ENCODE data around the gene TMEM101.

The TMEM101 gene

DNA sequence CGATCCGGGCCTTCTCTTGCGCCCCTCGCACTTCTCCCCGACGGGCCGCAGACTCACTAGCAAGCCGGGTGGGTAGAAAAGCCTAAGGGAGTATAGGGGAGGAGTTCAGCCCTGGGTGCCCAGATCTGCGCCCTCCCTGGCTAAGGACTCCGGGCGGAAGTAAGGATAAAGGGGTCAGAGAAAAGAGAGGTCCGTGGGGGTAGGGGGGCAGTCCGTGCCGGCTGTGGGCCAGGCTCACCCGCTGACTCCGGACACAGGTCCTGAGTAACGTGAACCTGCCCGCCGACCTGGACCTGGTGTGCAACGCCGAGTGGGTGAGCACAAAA lies 8.5 kb downstream of the TMEM101 start:
- peak overlapping the region; percentile 96 for H3K4me2 ChIP-seq (ENCODE audit: low read length)
- H3K27ac ChIP-seq (ENCODE audit: low read depth, low read length) = no peak overlapping the region

DNA sequence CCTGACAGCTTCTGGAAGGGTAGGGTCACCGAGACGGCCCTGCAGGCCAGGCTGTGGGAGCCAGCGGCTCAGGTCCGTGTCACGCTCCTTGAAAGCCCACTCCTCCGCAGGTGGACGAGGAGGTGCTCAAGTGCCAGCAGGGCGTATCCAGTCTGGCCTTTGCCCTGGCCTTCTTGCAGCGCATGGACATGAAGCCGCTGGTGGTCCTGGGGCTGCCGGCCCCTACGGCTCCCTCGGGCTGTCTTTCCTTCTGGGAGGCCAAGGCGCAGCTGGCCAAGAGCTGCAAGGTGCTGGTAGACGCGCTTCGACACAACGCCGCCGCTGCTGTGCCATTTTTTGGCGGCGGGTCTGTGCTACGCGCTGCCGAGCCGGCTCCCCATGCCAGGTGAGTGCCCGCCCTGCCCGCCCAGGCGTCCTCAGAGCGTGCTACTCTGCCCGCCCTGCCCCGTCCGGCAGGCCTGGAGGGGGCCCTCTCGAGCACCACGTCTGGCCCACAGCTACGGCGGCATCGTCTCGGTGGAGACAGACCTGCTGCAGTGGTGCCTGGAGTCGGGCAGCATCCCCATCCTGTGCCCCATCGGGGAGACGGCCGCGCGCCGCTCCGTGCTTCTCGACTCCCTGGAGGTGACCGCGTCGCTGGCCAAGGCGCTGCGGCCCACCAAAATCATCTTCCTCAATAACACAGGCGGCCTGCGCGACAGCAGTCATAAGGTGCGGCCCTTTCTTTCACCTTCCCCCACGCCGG lies 9.1 kb downstream of the TMEM101 start:
- no peak overlapping the region; the same call in 1 of the 2 replicates for H3K4me3 ChIP-seq (ENCODE audit: low read length)

More for the DNA sequence above, 8.5 kb downstream of the TMEM101 start:
- Histone ChIP-seq H3K4me1 (ENCODE audit: control insufficient read depth, low read length) (peaks cover 26% of the 10 kb centered on the region), H3K79me2 (ENCODE audit: control insufficient read depth, low read length) (no peaks in the 10 kb centered on the region), H4K20me1 (ENCODE audit: control insufficient read depth, insufficient read depth, low read depth, low read length) (no peaks in the 10 kb centered on the region), H3F3A (ENCODE audit: control insufficient read depth, insufficient read depth) (no peaks in the 10 kb centered on the region), H3K9me3 (ENCODE audit: control insufficient read depth, insufficient read depth, low read length) (no peaks in the 10 kb centered on the region), H3K36me3 (ENCODE audit: control insufficient read depth, low read length) (no peaks in the 10 kb centered on the region; the same call in 1 of the 2 replicates), H3K9me2 (replicated peaks; ENCODE audit: control insufficient read depth, low read length) (no peaks in the 10 kb centered on the region), H3K27me3 (ENCODE audit: control insufficient read depth, low read length) (peaks cover 35% of the 10 kb centered on the region), H3K4me3 (ENCODE audit: low read length) (peak overlapping the region; percentile 78)
- TF ChIP-seq EZH2phosphoT487 (IDR thresholded peaks at IDR 0.05; ENCODE audit: borderline replicate concordance, low read length) = peak; percentile 54; the same call in 1 of the 2 replicates
- TF ChIP-seq, protein P1, sequence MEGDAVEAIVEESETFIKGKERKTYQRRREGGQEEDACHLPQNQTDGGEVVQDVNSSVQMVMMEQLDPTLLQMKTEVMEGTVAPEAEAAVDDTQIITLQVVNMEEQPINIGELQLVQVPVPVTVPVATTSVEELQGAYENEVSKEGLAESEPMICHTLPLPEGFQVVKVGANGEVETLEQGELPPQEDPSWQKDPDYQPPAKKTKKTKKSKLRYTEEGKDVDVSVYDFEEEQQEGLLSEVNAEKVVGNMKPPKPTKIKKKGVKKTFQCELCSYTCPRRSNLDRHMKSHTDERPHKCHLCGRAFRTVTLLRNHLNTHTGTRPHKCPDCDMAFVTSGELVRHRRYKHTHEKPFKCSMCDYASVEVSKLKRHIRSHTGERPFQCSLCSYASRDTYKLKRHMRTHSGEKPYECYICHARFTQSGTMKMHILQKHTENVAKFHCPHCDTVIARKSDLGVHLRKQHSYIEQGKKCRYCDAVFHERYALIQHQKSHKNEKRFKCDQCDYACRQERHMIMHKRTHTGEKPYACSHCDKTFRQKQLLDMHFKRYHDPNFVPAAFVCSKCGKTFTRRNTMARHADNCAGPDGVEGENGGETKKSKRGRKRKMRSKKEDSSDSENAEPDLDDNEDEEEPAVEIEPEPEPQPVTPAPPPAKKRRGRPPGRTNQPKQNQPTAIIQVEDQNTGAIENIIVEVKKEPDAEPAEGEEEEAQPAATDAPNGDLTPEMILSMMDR (IDR thresholded peaks at IDR 0.05; ENCODE audit: low read depth, low read length, poor library complexity, severe bottlenecking) = no peak

DNA sequence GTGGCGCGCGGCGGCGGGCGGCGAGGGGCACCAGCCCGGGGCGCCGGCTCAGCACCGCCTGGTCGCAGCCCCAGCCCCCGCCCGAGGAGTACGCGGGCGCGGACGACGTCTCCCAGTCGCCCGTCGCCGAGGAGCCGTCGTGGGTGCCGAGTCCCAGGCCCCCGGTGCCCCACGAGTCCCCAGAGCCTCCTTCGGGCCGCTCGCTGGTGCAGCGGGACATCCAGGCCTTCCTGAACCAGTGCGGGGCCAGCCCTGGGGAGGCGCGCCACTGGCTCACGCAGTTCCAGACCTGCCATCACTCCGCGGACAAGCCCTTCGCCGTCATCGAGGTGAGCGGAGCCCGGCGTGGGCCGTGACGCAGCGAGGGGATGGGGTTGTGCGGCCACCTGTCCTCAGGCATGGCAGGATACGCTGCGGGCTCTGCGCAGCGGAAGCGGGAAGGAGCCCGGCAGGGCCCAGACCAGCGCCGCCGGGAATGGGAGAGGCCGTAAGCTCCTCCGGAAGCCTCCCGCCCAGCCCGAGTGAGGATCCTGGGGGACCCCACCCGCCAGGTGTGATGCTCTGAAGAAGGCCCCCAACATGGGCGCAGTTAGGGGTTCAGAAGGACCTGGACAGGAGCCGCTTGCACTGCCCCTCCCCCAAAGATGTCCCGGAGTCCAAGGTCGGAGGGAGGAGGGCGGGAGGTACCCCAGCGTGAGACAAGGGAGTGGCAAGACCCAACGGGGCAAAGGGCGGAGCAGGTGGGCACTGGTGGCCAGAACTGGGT lies 9.8 kb downstream of the TMEM101 start:
- no peak overlapping the region for H3K27ac ChIP-seq (ENCODE audit: low read depth, low read length)
- H3K4me1 ChIP-seq (ENCODE audit: control insufficient read depth, low read length) = peaks cover 26% of the 10 kb centered on the region
- no peak overlapping the region for H3K4me2 ChIP-seq (ENCODE audit: low read length)
- H3K27me3 ChIP-seq (ENCODE audit: control insufficient read depth, low read length) = peaks cover 38% of the 10 kb centered on the region
- no peaks in the 10 kb centered on the region for H4K20me1 ChIP-seq (ENCODE audit: control insufficient read depth, insufficient read depth, low read depth, low read length)
- no peaks in the 10 kb centered on the region for H3K36me3 ChIP-seq (ENCODE audit: control insufficient read depth, low read length)
- no peaks in the 10 kb centered on the region for H3K9me3 ChIP-seq (ENCODE audit: control insufficient read depth, insufficient read depth, low read length)
- no peak for TF ChIP-seq EZH2phosphoT487 (IDR thresholded peaks at IDR 0.05; ENCODE audit: borderline replicate concordance, low read length)
- H3K4me3 ChIP-seq (ENCODE audit: low read length) = no peak overlapping the region
- no peaks in the 10 kb centered on the region for H3K79me2 ChIP-seq (ENCODE audit: control insufficient read depth, low read length)
- no peaks in the 10 kb centered on the region for H3K9me2 ChIP-seq (replicated peaks; ENCODE audit: control insufficient read depth, low read length)
- no peaks in the 10 kb centered on the region for H3F3A ChIP-seq (ENCODE audit: control insufficient read depth, insufficient read depth)

More for the DNA sequence above, 9.1 kb downstream of the TMEM101 start:
- peak; percentile 69; the same call in 1 of the 2 replicates for TF ChIP-seq EZH2phosphoT487 (IDR thresholded peaks at IDR 0.05; ENCODE audit: borderline replicate concordance, low read length)
- TF ChIP-seq, protein P1 (IDR thresholded peaks at IDR 0.05; ENCODE audit: low read depth, low read length, poor library complexity, severe bottlenecking) = peak; percentile 17
- Histone ChIP-seq H3K36me3 (ENCODE audit: control insufficient read depth, low read length) (no peaks in the 10 kb centered on the region), H3F3A (ENCODE audit: control insufficient read depth, insufficient read depth) (no peaks in the 10 kb centered on the region), H3K4me2 (ENCODE audit: low read length) (peak overlapping the region; percentile 96; the same call in 1 of the 2 replicates), H3K27me3 (ENCODE audit: control insufficient read depth, low read length) (peaks cover 38% of the 10 kb centered on the region), H4K20me1 (ENCODE audit: control insufficient read depth, insufficient read depth, low read depth, low read length) (no peaks in the 10 kb centered on the region), H3K9me3 (ENCODE audit: control insufficient read depth, insufficient read depth, low read length) (no peaks in the 10 kb centered on the region), H3K9me2 (replicated peaks; ENCODE audit: control insufficient read depth, low read length) (no peaks in the 10 kb centered on the region), H3K79me2 (ENCODE audit: control insufficient read depth, low read length) (no peaks in the 10 kb centered on the region), H3K27ac (ENCODE audit: low read depth, low read length) (no peak overlapping the region), H3K4me1 (ENCODE audit: control insufficient read depth, low read length) (peaks cover 26% of the 10 kb centered on the region)

All from DOHH2 (cell line).